GM12875 (cell line): ENCODE data around the gene SORT1.

ENCODE experiments used
- H3K4me3 ChIP-seq: one replicate; pipeline ENCODE4 v1.5.1; 2011; ENCODE audit warnings: low read depth, low read length, control low read depth
- CTCF ChIP-seq: IDR thresholded peaks from 2 replicates; pipeline ENCODE4 v1.5.1; 2011; ENCODE audit warnings: low read depth, mild to moderate bottlenecking, control low read depth, inconsistent platforms, low read length, moderate library complexity, borderline replicate concordance; ENCODE audit not compliant: insufficient read depth

SORT1 gene

GRCh38 chr1:109280862-109281261 lies 116.9 kb downstream of the SORT1 start:
- no peak for TF ChIP-seq CTCF
- no peak overlapping the region for H3K4me3 ChIP-seq

- TF ChIP-seq CTCF = no peak
- H3K4me3 ChIP-seq = no peak overlapping the region
Observed at GRCh38 chr1:109279615-109280278, 118.0 kb downstream of the SORT1 start.

GRCh38 chr1:109277434-109278204 lies 120.1 kb downstream of the SORT1 start:
- TF ChIP-seq CTCF = peak; percentile 97
- no peak overlapping the region for H3K4me3 ChIP-seq

GRCh38 chr1:109275706-109276345 lies 121.9 kb downstream of the SORT1 start:
- no peak overlapping the region for H3K4me3 ChIP-seq
- TF ChIP-seq CTCF = no peak

GRCh38 chr1:109274533-109275476 lies 122.9 kb downstream of the SORT1 start:
- TF ChIP-seq CTCF = no peak
- H3K4me3 ChIP-seq = no peak overlapping the region

- no peak overlapping the region for H3K4me3 ChIP-seq
- TF ChIP-seq CTCF = no peak
Observed at GRCh38 chr1:109273570-109274288, 124.0 kb downstream of the SORT1 start.
